ENCODE measurements around the gene YBX2.

DNA sequence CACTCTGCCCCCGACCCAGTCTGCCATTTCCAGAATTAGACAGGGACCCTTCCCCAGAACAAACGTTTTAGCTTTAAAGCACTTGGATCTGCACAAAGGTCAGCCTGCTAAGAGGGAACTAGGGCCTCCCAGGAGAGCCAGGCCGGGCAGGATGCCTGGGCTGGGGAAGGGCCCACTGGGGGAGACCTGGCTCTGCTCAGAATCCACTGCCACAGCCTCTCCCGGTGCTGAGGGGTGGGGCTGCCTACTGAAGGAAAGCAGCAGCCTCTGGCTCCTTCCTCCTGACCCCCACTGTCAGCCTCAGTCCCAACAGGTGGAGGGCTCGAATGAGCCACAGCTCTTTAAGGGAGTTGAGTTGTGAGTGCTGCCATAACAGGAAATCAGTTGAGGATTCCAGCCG lies 1.7 kb downstream of the YBX2 start:
- no peak for TF ChIP-seq EZH2 (IDR thresholded peaks at IDR 0.05; ENCODE audit: low read depth)
- TF ChIP-seq, protein P1, sequence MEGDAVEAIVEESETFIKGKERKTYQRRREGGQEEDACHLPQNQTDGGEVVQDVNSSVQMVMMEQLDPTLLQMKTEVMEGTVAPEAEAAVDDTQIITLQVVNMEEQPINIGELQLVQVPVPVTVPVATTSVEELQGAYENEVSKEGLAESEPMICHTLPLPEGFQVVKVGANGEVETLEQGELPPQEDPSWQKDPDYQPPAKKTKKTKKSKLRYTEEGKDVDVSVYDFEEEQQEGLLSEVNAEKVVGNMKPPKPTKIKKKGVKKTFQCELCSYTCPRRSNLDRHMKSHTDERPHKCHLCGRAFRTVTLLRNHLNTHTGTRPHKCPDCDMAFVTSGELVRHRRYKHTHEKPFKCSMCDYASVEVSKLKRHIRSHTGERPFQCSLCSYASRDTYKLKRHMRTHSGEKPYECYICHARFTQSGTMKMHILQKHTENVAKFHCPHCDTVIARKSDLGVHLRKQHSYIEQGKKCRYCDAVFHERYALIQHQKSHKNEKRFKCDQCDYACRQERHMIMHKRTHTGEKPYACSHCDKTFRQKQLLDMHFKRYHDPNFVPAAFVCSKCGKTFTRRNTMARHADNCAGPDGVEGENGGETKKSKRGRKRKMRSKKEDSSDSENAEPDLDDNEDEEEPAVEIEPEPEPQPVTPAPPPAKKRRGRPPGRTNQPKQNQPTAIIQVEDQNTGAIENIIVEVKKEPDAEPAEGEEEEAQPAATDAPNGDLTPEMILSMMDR (conservative IDR thresholded peaks at IDR 0.05), result no peak

Measured in PC-9 (cell line).